Measurements from ENCODE around the gene TRIM5. TPM values are rescaled to one million over a fixed set of nuclear protein-coding genes. Genes with fewer than 3 reads are reported as not detected.
A peak's percentile ranks its signal among the peaks of the same experiment; 100 is the strongest.

Gene TRIM5
- total and polyA plus RNA-seq, 9 of the 15 experiments (the other 6 are each of a cell fraction or from before 2014, with no cell fraction given), result 7.7 to 20.8 (median 15.0) TPM

DNA sequence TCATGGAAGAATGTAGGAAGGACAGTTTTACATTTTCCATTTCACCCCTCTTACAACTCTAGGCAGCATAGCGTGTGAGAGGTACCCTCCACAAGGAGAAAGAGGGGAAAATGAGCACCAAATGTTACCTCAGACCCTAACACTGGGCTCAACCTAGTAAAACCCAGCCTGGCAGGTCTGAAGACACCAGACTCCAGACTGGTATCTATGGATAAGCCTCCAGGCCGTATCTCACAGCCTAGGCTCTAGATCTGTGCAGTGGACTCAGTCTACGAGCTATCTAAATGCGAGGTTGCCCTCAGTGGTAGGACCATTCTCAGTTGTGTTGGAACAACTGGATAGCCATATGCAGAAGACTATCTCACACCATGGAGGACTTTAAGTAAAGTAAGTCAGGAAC lies 10.5 kb downstream of the TRIM5 start:
- peaks cover 18% of the 10 kb centered on the region; the same call in 1 of the 3 replicates for H3K36me3 ChIP-seq (ENCODE audit: control insufficient read depth, insufficient read depth, low read length)
- intact Hi-C loops (cut with micrococcal nuclease) (no loop called here), in situ Hi-C loops (cut with MboI) (no loop called here)
- no peaks in the 10 kb centered on the region for H3K9me1 ChIP-seq (ENCODE audit: control insufficient read depth, insufficient read depth, low read length)
- H3K4me3 ChIP-seq, result no peak overlapping the region
- POLR2A ChIA-PET, result no interaction called here
- no peak for FAIRE-seq
- 71% methylated on average over 4 of the region's 4 CpGs for WGBS (ENCODE audit: insufficient coverage, low coverage, missing lambda C conversion rate)
- no peak for DNase-seq (ENCODE audit: extremely low read depth in 1 of 4, low spot score in 3 of 4)
- H3K4me1 ChIP-seq (replicated peaks in 1 of 2; ENCODE audit: control insufficient read depth in 2 of 2, insufficient read depth in 2 of 2, low read length in 2 of 2), result no peaks in the 10 kb centered on the region
- TF ChIP-seq CREB1 (IDR thresholded peaks at IDR 0.05), result no peak
- TF ChIP-seq CREB1 (CRISPR knock-in tag; IDR thresholded peaks at IDR 0.05), result no peak
- no peak for TF ChIP-seq BRCA1 (IDR thresholded peaks at IDR 0.05)
- TF ChIP-seq BRCA1 (CRISPR knock-in tag; IDR thresholded peaks at IDR 0.05), result no peak
- no peak for TF ChIP-seq JUND (IDR thresholded peaks at IDR 0.05; ENCODE audit: borderline replicate concordance, low read depth, low read length)
- no peak for TF ChIP-seq JUND (tag; IDR thresholded peaks at IDR 0.05; ENCODE audit: borderline replicate concordance, low read depth, low read length)
- no peak for TF ChIP-seq SRSF9 (IDR thresholded peaks at IDR 0.05; ENCODE audit: borderline replicate concordance, low read depth, low read length)
- TF ChIP-seq NCOA2 (IDR thresholded peaks at IDR 0.05; ENCODE audit: partially characterized antibody in 2 of 2), result no peak
- TF ChIP-seq, protein P1, sequence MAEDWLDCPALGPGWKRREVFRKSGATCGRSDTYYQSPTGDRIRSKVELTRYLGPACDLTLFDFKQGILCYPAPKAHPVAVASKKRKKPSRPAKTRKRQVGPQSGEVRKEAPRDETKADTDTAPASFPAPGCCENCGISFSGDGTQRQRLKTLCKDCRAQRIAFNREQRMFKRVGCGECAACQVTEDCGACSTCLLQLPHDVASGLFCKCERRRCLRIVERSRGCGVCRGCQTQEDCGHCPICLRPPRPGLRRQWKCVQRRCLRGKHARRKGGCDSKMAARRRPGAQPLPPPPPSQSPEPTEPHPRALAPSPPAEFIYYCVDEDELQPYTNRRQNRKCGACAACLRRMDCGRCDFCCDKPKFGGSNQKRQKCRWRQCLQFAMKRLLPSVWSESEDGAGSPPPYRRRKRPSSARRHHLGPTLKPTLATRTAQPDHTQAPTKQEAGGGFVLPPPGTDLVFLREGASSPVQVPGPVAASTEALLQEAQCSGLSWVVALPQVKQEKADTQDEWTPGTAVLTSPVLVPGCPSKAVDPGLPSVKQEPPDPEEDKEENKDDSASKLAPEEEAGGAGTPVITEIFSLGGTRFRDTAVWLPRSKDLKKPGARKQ (CRISPR knock-in tag; IDR thresholded peaks at IDR 0.05), result no peak
- no peak for TF ChIP-seq SNRNP70 (optimal IDR thresholded peaks at IDR 0.05; ENCODE audit: low read depth, low read length)
- TF ChIP-seq SOX6 (IDR thresholded peaks at IDR 0.05), result no peak
- TF ChIP-seq RCOR1 (IDR thresholded peaks at IDR 0.05; ENCODE audit: borderline replicate concordance in 1 of 2, low read depth in 2 of 2, low read length in 2 of 2), result no peak
- no peak for TF ChIP-seq ZNF695 (CRISPR knock-in tag; IDR thresholded peaks at IDR 0.05)
- TF ChIP-seq TRIM28 (IDR thresholded peaks at IDR 0.05), result no peak
- no peak overlapping the region for H2AFZ ChIP-seq (ENCODE audit: low read depth, low read length)
- no peak overlapping the region for H3K9ac ChIP-seq (ENCODE audit: insufficient read depth in 1 of 2, low read depth in 2 of 2, low read length in 2 of 2)
- no peaks in the 10 kb centered on the region for H3K79me2 ChIP-seq (ENCODE audit: control insufficient read depth, insufficient read depth, low read length)
- H3K9me3 ChIP-seq (replicated peaks; ENCODE audit: control insufficient read depth, insufficient read depth, low read depth, low read length), result no peaks in the 10 kb centered on the region
- H3K4me2 ChIP-seq (ENCODE audit: insufficient read depth, low read length), result no peak overlapping the region
- ATAC-seq, result peak; percentile 35; the same call in 1 of the 3 replicates
- BruUV-seq (replicated peaks), result no TSS peak
- H3K27ac ChIP-seq (ENCODE audit: extremely low read depth, low read depth, low read length), result no peak overlapping the region
- H3K27me3 ChIP-seq (ENCODE audit: control insufficient read depth in 2 of 2, insufficient read depth in 2 of 2, low read length in 2 of 2), result no peaks in the 10 kb centered on the region
- H4K20me1 ChIP-seq (replicated peaks; ENCODE audit: control insufficient read depth, insufficient read depth, low read length), result no peaks in the 10 kb centered on the region
- CTCF ChIA-PET (ENCODE audit: low intra/inter-chr PET ratio), result no interaction called here

Measured in K562 (cell line).